NCI-H2196 treated with DMSO at 0.1 percent for 48 hours (cell line): ENCODE measurements around the gene CD79B.
A peak's percentile ranks its signal among the peaks of the same experiment; 100 is the strongest.

Experiments
- DNase-seq: peaks from one replicate; lab custom pipeline; 2025; ENCODE audit not compliant: unreplicated experiment; lab: John Stamatoyannopoulos, UW

Gene CD79B

DNA sequence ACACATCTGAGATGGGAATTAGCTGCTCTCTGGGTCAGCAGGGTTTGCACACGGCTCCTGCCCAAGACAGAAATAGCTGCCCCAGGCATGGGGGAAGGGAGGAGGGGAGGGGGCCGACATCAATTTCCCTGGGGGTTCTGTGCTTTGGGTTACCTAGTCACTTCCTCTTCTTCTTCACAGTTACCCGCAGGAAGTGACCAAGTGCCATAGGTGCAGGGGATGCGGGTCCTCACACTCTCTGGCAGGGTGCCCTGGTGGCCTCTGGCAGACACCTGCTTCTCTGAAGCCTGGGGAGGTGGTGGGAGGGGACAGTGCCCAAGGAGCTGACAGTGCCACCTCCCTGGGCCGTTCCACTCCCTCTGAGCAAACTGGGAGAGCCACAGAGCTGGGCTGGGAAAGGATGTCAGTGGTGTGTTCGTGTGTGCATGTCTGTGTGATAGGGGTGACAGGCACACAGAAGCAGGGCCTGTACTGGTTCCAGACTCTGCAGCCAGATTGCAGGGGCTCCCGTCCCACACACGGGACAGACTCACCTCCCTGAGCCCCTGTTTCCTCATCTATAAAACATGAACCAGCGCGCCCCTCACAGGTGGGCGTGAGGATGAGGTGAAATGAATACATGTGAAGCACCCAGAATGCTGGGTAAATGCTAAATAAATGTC is 22.4 kb upstream of the CD79B start:
- no peak for DNase-seq

GRCh38 chr17:63950940-63951907 is 19.1 kb upstream of the CD79B start:
- DNase-seq: no peak

- no peak for DNase-seq
These were observed 17.6 kb upstream of the CD79B start for GRCh38 chr17:63949576-63950250.

DNA sequence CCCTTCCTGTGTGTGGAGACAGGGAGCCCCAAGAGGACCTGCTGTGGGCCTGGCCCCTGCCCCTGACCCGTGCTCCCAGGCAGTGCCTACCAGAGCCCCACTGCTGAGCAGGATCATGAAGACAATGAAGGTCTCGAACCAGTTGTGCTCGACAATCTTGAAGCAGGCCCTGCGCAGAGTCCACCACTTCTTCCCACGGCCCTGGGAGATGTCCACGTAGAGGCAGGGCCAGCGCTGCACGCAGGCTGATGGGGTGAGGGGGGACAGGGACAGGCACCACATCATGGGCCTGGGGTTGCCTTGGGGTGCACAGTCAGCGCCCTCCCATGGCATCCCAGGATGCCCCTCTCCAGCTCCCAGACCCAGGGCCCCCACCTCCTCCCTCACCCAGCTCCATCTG is 16.4 kb upstream of the CD79B start:
- DNase-seq: no peak

DNA sequence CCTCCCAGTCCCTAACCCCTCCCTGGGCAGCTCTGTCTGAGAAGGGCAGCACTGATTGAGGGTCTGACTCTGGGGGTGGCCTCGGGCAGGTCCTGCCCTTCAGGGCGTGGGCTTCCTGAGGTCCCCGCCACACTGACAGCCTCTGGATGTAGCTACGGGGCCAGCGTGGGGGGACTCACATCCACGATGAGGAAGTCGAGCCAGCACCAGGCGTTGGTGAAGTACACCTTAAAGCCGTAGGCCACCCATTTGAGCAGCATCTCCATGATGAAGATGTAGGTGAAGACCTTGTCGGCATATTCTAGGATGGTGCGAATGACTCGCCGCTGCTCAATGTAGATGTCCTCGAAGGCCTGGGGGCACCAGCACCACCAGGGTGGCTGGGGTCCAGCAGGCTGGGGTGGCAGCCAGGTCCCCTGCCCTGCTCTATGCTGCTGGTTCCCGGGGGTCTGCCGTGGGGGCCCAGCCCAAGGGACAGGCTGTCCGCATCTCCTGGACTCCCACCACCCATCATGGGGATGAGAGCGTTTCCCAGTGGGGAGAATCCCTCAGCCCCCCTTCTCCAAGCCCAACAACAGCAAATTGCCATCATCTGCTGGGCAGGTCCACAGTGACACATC is 15.7 kb upstream of the CD79B start:
- no peak for DNase-seq

GRCh38 chr17:63946440-63947363 is 14.6 kb upstream of the CD79B start:
- DNase-seq: peak; percentile 14

GRCh38 chr17:63945784-63946439 is 13.8 kb upstream of the CD79B start:
- DNase-seq: no peak

- DNase-seq: no peak
These were observed 12.8 kb upstream of the CD79B start for GRCh38 chr17:63944736-63945499.

GRCh38 chr17:63943745-63944144 is 11.6 kb upstream of the CD79B start:
- DNase-seq: no peak

- no peak for DNase-seq
These were observed 10.3 kb upstream of the CD79B start for GRCh38 chr17:63942309-63942985.

DNA sequence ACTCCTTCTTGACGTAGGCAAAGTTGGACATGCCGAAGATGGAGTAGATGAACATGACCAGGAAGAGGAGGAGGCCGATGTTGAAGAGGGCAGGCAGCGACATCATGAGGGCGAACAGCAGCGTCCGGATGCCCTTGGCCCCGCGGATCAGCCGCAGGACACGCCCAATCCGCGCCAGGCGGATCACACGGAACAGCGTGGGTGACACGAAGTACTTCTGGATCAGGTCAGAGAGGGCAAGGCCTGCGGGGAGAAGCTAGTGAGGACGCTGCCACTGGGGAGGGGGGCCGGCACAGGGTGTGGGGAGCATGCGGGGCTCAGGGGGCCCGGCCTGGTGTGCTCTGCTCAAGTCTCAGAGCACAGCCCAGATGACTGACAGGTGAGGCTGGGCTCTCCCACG is 9.6 kb upstream of the CD79B start:
- no peak for DNase-seq

DNA sequence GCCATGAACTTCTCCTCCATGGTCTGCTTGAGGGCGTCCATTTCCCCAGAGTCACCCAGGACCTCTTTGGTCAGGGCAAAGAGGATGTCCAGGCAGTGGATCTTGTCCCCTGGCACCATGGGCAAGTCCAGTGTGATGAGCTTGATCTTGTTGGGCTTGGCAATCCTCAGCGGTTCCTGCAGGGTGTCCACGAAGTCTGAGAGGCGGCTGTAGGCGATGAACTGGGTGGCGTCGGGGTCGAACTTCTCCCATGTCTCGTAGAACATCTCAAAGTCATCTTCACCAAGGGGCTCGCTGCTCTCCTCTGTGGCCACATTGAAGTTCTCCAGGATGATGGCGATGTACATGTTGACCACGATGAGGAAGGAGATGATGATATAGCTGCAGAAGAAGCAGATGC is 9.0 kb upstream of the CD79B start:
- no peak for DNase-seq

GRCh38 chr17:63940584-63940983 is 8.5 kb upstream of the CD79B start:
- no peak for DNase-seq

GRCh38 chr17:63939884-63940283 is 7.8 kb upstream of the CD79B start:
- no peak for DNase-seq

DNA sequence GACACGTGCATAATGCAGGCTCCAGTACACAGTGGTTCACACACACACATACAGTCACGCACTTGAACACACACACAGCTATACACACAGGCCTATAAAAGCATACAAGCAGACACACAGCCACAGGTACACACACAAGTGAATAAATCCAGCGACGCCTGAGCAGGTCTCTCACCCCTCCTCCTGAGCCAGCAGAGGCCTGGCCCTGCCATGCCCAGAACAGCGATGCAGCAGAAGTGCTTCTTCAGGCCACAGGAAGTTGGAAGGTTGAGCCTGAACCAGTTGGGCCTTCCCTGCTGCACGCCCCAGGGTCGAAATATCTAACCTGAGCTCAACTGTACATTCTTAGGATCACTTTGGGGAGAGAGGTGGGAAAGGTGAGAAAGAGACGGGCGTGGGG is 7.3 kb upstream of the CD79B start:
- DNase-seq: no peak

- no peak for DNase-seq
These were observed 5.8 kb upstream of the CD79B start for GRCh38 chr17:63937920-63938319.

GRCh38 chr17:63937319-63937718 is 5.2 kb upstream of the CD79B start:
- DNase-seq: no peak
